Psoas muscle (tissue), 8 donors: ENCODE measurements around the gene TRAPPC4. TPM values are rescaled to one million over a fixed set of nuclear protein-coding genes. Genes with fewer than 3 reads are reported as not detected.

Experiments
- ATAC-seq, 4 donors: fragments of 200-7000 bp; cut with Tn5 transposase; one replicate each; pipeline ENCODE4 v1.9.1; 2020; ENCODE audit warnings: moderate library complexity in 3 of 4, mild to moderate bottlenecking in 2 of 4
- DNase-seq, 2 donors: peaks; one replicate each; pipeline ENCODE4 v3.0.0-alpha.2; 2020
- H3K27ac ChIP-seq: fragments of 200-600 bp; one replicate; pipeline ENCODE4 v1.8.0; 2022
- H3K27me3 ChIP-seq, 3 donors: fragments of 200-600 bp in 1 of 3; one replicate each; pipeline versions ENCODE4 v1.6.1 to v1.8.0; 2013 to 2022; ENCODE audit warnings: low read length in 2 of 3, mild to moderate bottlenecking in 2 of 3, moderate library complexity in 1 of 3; ENCODE audit not compliant: insufficient read depth in 3 of 3
- H3K36me3 ChIP-seq, 2 donors: fragments of 200-600 bp in 1 of 2; one replicate each; pipeline versions ENCODE4 v1.6.1 to v1.8.0; 2013 to 2022; ENCODE audit warnings: low read depth in 1 of 2, mild to moderate bottlenecking in 1 of 2, moderate library complexity in 1 of 2; ENCODE audit not compliant: insufficient read depth in 1 of 2
- H3K4me1 ChIP-seq: fragments of 200-600 bp; one replicate; pipeline ENCODE4 v1.8.0; 2022
- H3K4me3 ChIP-seq: fragments of 200-600 bp; one replicate; pipeline ENCODE4 v1.8.0; 2022; ENCODE audit warnings: mild to moderate bottlenecking
- H3K9me3 ChIP-seq: fragments of 200-600 bp; one replicate; pipeline ENCODE4 v1.8.0; 2022
- CTCF ChIP-seq: fragments of 200-600 bp; IDR thresholded peaks from one replicate; pipeline ENCODE4 v1.8.0; 2022; ENCODE audit warnings: antibody characterized with exemption
- WGBS, 3 donors: extraction: QIAGEN DNeasy Blood & Tissue Kit; methylation state at CpG; one replicate each; pipeline versions ENCODE4 v1.1.6 to v1.1.7; 2013; 5-methylcytosine and 5-hydroxymethylcytosine counted together
- intact Hi-C, 2 donors: fragments of 100-400 bp; cut with DNase I; formaldehyde crosslinking; loops; one replicate each; pipeline versions ENCODE4 v1.11.0 to v1.14.2; 2022
- polyA plus RNA-seq, 3 donors: library from polyadenylated mRNA; stranded (reverse); fragments of 200-250 nt; gene quantifications; one replicate each; pipeline ENCODE4 v1.2.3, GENCODE V29; 2013
- total RNA-seq, 4 donors: library from RNA; stranded (reverse); fragmentation: NEBNext Ultra II Directional in 2 of 4; extraction: Animal tissue kit (Norgen Biotek cat#: 25700) in 2 of 4; gene quantifications; one replicate each; pipeline versions ENCODE4 v1.2.1 to v1.2.4, GENCODE V29; 2021 to 2023
- donor health status: healthy with polysubstance abuse.
- donor health status: DM: no; HTN: no; CAD: no; lungs with moderate emphysema.
- donor health status: Bipolar disorder and iron deficiency.
- donor health status: healthy.
- donor health status: DM: yes; HTN: yes; CAD: no.
- donor health status: DM: no; HTN: no; CAD: no.
- donor health status: DM: no; HTN: no; CAD: no.
- donor health status: DM: yes; HTN: yes; CAD: no.

The TRAPPC4 gene
- total and polyA plus RNA-seq, 7 donors: 39.0 to 99.5 (median 54.8) TPM

- 87 to 92% (median 89%) methylated on average over 3 of the region's 3 CpGs for WGBS, 3 donors
- no peaks in the 10 kb centered on the region for H3K27me3 ChIP-seq
Observed at GRCh38 chr11:119061256-119061655, 42.7 kb downstream of the TRAPPC4 start.

GRCh38 chr11:119062779-119063178 lies 44.2 kb downstream of the TRAPPC4 start:
- peak in 1 of 2 donors; percentile 46 for DNase-seq
- no peaks in the 10 kb centered on the region for H3K27me3 ChIP-seq
- 36 to 64% (median 43%) methylated on average over 5 of the region's 5 CpGs for WGBS, 3 donors
- no peak for ATAC-seq
- H3K9me3 ChIP-seq: no peaks in the 10 kb centered on the region
- H3K36me3 ChIP-seq: peaks cover 0 to 23% of the 10 kb centered on the region in 2 donors
- H3K27ac ChIP-seq: no peak overlapping the region
- intact Hi-C loops: no loop called here
- peaks cover 28% of the 10 kb centered on the region for H3K4me1 ChIP-seq
- TF ChIP-seq CTCF: no peak
- no peak overlapping the region for H3K4me3 ChIP-seq

More at GRCh38 chr11:119061256-119061655, 42.7 kb downstream of the TRAPPC4 start:
- TF ChIP-seq CTCF: no peak
- Histone ChIP-seq H3K27ac (no peak overlapping the region), H3K36me3 (peaks cover 0 to 23% of the 10 kb centered on the region in 2 donors), H3K9me3 (no peaks in the 10 kb centered on the region), H3K4me3 (no peak overlapping the region), H3K4me1 (peaks cover 24% of the 10 kb centered on the region)
- no peak for DNase-seq
- ATAC-seq: no peak
- intact Hi-C loops: no loop called here

- DNase-seq (no peak), ATAC-seq (no peak)
- Histone ChIP-seq H3K36me3 (peaks cover 4 to 37% of the 10 kb centered on the region in 2 donors), H3K4me3 (no peak overlapping the region), H3K9me3 (no peaks in the 10 kb centered on the region), H3K4me1 (peaks cover 31% of the 10 kb centered on the region), H3K27ac (no peak overlapping the region), H3K27me3 (no peaks in the 10 kb centered on the region)
- intact Hi-C loops: no loop called here
- peak; percentile 20 for TF ChIP-seq CTCF
- WGBS, 3 donors: 56 to 69% (median 61%) methylated on average over 4 of the region's 4 CpGs
Observed at GRCh38 chr11:119065369-119065768, 46.8 kb downstream of the TRAPPC4 start.

GRCh38 chr11:119067371-119068222 lies 49.0 kb downstream of the TRAPPC4 start, which contains the start of gene VPS11:
TSS of gene VPS11 (plus strand) at chr11:119067818. CDS start at chr11:119067824, 6 bp downstream.
- H3K36me3 ChIP-seq: peaks cover 8 to 48% of the 10 kb centered on the region in 2 donors
- peaks cover 29% of the 10 kb centered on the region for H3K4me1 ChIP-seq
- WGBS, 3 donors: 0% methylated on average over 49 of the region's 49 CpGs
- H3K9me3 ChIP-seq: no peaks in the 10 kb centered on the region
- DNase-seq (peak; percentile 98 to 99), ATAC-seq (peak; percentile 98 to 99 (median 98))
- peak within 1 kb of the TSS; percentile 96 for H3K4me3 ChIP-seq
- no peak for TF ChIP-seq CTCF
- peak within 1 kb of the TSS; percentile 94 for H3K27ac ChIP-seq
- intact Hi-C loops: no loop called here
- no peaks in the 10 kb centered on the region for H3K27me3 ChIP-seq

Other genes starting within 250 kb of the TRAPPC4 start
- 10 to 100 TPM; 77.6 to 90.9 (median 79.0) TPM for gene DDX6, start 227.6 kb upstream of the TRAPPC4 start, total RNA-seq
- gene DDX6, start 227.6 kb upstream of the TRAPPC4 start, polyA plus RNA-seq: 10 to 100 TPM; 18.8 to 43.0 (median 21.5) TPM
- under 1 TPM in 1 of 4 donors, not detected in 3; 0.17 TPM for gene CXCR5, start 134.9 kb upstream of the TRAPPC4 start, total RNA-seq
- gene CXCR5, start 134.9 kb upstream of the TRAPPC4 start, polyA plus RNA-seq: under 1 TPM; 0.14 to 0.25 (median 0.21) TPM
- gene BCL9L, start 92.8 kb upstream of the TRAPPC4 start, total RNA-seq: 100 to 1,000 TPM in 1 of 4 donors, 10 to 100 TPM in 3; 52.4 to 124 (median 68.0) TPM
- 10 to 100 TPM in 1 of 3 donors, 1 to 10 TPM in 2; 8.1 to 31.2 (median 8.6) TPM for gene BCL9L, start 92.8 kb upstream of the TRAPPC4 start, polyA plus RNA-seq
- gene UPK2, start 62.5 kb upstream of the TRAPPC4 start, total RNA-seq: not detected
- under 1 TPM in 1 of 3 donors, not detected in 2; 0.23 TPM for gene UPK2, start 62.5 kb upstream of the TRAPPC4 start, polyA plus RNA-seq
- not detected for gene FOXR1, start 47.0 kb upstream of the TRAPPC4 start, total RNA-seq
- not detected for gene FOXR1, start 47.0 kb upstream of the TRAPPC4 start, polyA plus RNA-seq
- gene CENATAC, start 20.6 kb upstream of the TRAPPC4 start, total RNA-seq: 10 to 100 TPM in 3 of 4 donors, 1 to 10 TPM in 1; 5.4 to 18.9 (median 10.9) TPM
- 10 to 100 TPM in 2 of 3 donors, 1 to 10 TPM in 1; 9.4 to 23.5 (median 10.1) TPM for gene CENATAC, start 20.6 kb upstream of the TRAPPC4 start, polyA plus RNA-seq
- gene RPS25, start 423 bp upstream of the TRAPPC4 start, total RNA-seq: 1,000 to 10,000 TPM; 1,024 to 1,264 (median 1,219) TPM
- gene RPS25, start 423 bp upstream of the TRAPPC4 start, polyA plus RNA-seq: 1,000 to 10,000 TPM; 1,713 to 2,514 (median 2,031) TPM
- 10 to 100 TPM; 17.0 to 26.9 (median 20.5) TPM for gene SLC37A4, start 12.1 kb downstream of the TRAPPC4 start, total RNA-seq
- gene SLC37A4, start 12.1 kb downstream of the TRAPPC4 start, polyA plus RNA-seq: 10 to 100 TPM; 10.6 to 34.3 (median 25.9) TPM
- gene HYOU1, start 38.4 kb downstream of the TRAPPC4 start, total RNA-seq: 10 to 100 TPM; 24.1 to 40.1 (median 33.2) TPM
- gene HYOU1, start 38.4 kb downstream of the TRAPPC4 start, polyA plus RNA-seq: 10 to 100 TPM; 21.2 to 46.2 (median 30.0) TPM
- gene VPS11, start 49.1 kb downstream of the TRAPPC4 start, total RNA-seq: 10 to 100 TPM; 16.2 to 25.4 (median 19.6) TPM
- 10 to 100 TPM; 16.4 to 23.2 (median 21.8) TPM for gene VPS11, start 49.1 kb downstream of the TRAPPC4 start, polyA plus RNA-seq
- 10 to 100 TPM; 18.1 to 33.3 (median 25.8) TPM for gene HMBS, start 66.1 kb downstream of the TRAPPC4 start, total RNA-seq
- 10 to 100 TPM; 38.3 to 45.3 (median 40.4) TPM for gene HMBS, start 66.1 kb downstream of the TRAPPC4 start, polyA plus RNA-seq
- gene DPAGT1, start 83.1 kb downstream of the TRAPPC4 start, total RNA-seq: 10 to 100 TPM in 3 of 4 donors, 1 to 10 TPM in 1; 9.4 to 12.9 (median 12.3) TPM
- gene DPAGT1, start 83.1 kb downstream of the TRAPPC4 start, polyA plus RNA-seq: 10 to 100 TPM; 12.1 to 38.7 (median 27.3) TPM
- gene C2CD2L, start 88.6 kb downstream of the TRAPPC4 start, total RNA-seq: 10 to 100 TPM; 10.9 to 16.8 (median 15.0) TPM
- gene C2CD2L, start 88.6 kb downstream of the TRAPPC4 start, polyA plus RNA-seq: 10 to 100 TPM; 14.5 to 28.7 (median 15.2) TPM
- 10 to 100 TPM; 10.1 to 16.2 (median 14.3) TPM for gene HINFP, start 102.8 kb downstream of the TRAPPC4 start, total RNA-seq
- gene HINFP, start 102.8 kb downstream of the TRAPPC4 start, polyA plus RNA-seq: 10 to 100 TPM in 2 of 3 donors, 1 to 10 TPM in 1; 8.3 to 20.6 (median 10.9) TPM
- under 1 TPM in 3 of 4 donors, not detected in 1; 0.12 to 0.38 (median 0.30) TPM for gene ABCG4, start 130.3 kb downstream of the TRAPPC4 start, total RNA-seq
- under 1 TPM; 0.03 to 0.22 (median 0.08) TPM for gene ABCG4, start 130.3 kb downstream of the TRAPPC4 start, polyA plus RNA-seq
- 10 to 100 TPM; 18.1 to 28.7 (median 27.1) TPM for gene NLRX1, start 150.0 kb downstream of the TRAPPC4 start, total RNA-seq
- gene NLRX1, start 150.0 kb downstream of the TRAPPC4 start, polyA plus RNA-seq: 10 to 100 TPM in 2 of 3 donors, 1 to 10 TPM in 1; 8.8 to 15.4 (median 10.3) TPM
- gene NHERF4, start 166.7 kb downstream of the TRAPPC4 start, total RNA-seq: not detected
- gene NHERF4, start 166.7 kb downstream of the TRAPPC4 start, polyA plus RNA-seq: under 1 TPM; 0.06 to 0.17 (median 0.07) TPM
- gene CBL, start 187.6 kb downstream of the TRAPPC4 start, total RNA-seq: 1 to 10 TPM; 3.6 to 7.6 (median 7.2) TPM
- gene CBL, start 187.6 kb downstream of the TRAPPC4 start, polyA plus RNA-seq: 1 to 10 TPM in 2 of 3 donors, under 1 TPM in 1; 0.94 to 3.4 (median 2.2) TPM